Skeletal muscle satellite cell (primary cell): ENCODE results near the gene GLRX3. TPM values are rescaled to one million over a fixed set of nuclear protein-coding genes. Genes with fewer than 3 reads are reported as not detected.
"Not testable (repeated sequence)": the region's sequence is repeated elsewhere in the genome, so short reads cannot be mapped to it uniquely, and the experiment has no call there.

Source experiments
- H3K27me3 ChIP-seq: 2 replicates; pipeline ENCODE4 v1.7.0; 2013; ENCODE audit warnings: low read length; ENCODE audit not compliant: control insufficient read depth, insufficient read depth
- H3K36me3 ChIP-seq: 2 replicates; pipeline ENCODE4 v1.7.0; 2013; ENCODE audit warnings: mild to moderate bottlenecking, control low read depth, low read length; ENCODE audit not compliant: insufficient read depth
- H3K4me1 ChIP-seq: 2 replicates; pipeline ENCODE4 v1.7.0; 2013; ENCODE audit warnings: low read length; ENCODE audit not compliant: control insufficient read depth, insufficient read depth
- H3K4me2 ChIP-seq: 2 replicates; pipeline ENCODE4 v1.7.0; 2013; ENCODE audit warnings: mild to moderate bottlenecking, low read length
- H3K4me3 ChIP-seq: 2 replicates; pipeline ENCODE4 v1.7.0; 2013; ENCODE audit warnings: low read length
- H3K9ac ChIP-seq: 2 replicates; pipeline ENCODE4 v1.7.0; 2013; ENCODE audit warnings: mild to moderate bottlenecking, low read depth, low read length, moderate library complexity
- H3K9me3 ChIP-seq: replicated peaks from 2 replicates; pipeline ENCODE4 v1.7.0; 2013; ENCODE audit warnings: mild to moderate bottlenecking, control low read depth, low read length
- total RNA-seq: library from RNA; depleted of rRNA; stranded (reverse); fragments of >200 nt; gene quantifications from 2 replicates; pipeline ENCODE4 v1.2.3, GENCODE V29; 2012; rRNA removed

The GLRX3 gene
- total RNA-seq, result 142 and 162 TPM in 2 replicates

GRCh38 chr10:130136226-130137089 is at the start of gene GLRX3:
GLRX3 (plus strand) TSS chr10:130136391; CDS start chr10:130136421, 30 bp downstream.
- Histone ChIP-seq H3K4me3 (peak within 1 kb of the TSS; percentile 97), H3K9ac (peak within 1 kb of the TSS; percentile 90), H3K27me3 (no peaks in the 10 kb centered on the region), H3K4me2 (peak within 1 kb of the TSS; percentile 89), H3K9me3 (no peaks in the 10 kb centered on the region), H3K36me3 (peaks cover 8% of the 10 kb centered on the region), H3K4me1 (peaks cover 21% of the 10 kb centered on the region)

GRCh38 chr10:130090565-130090964 is 45.6 kb upstream of the GLRX3 start:
- not testable (repeated sequence) for H3K27me3 ChIP-seq, H3K4me2 ChIP-seq, H3K4me3 ChIP-seq, H3K9ac ChIP-seq, H3K4me1 ChIP-seq, H3K9me3 ChIP-seq, H3K36me3 ChIP-seq

GRCh38 chr10:130099344-130099743 is 36.8 kb upstream of the GLRX3 start:
- H3K9me3 ChIP-seq, result no peaks in the 10 kb centered on the region
- no peak overlapping the region for H3K4me2 ChIP-seq
- H3K4me1 ChIP-seq, result no peaks in the 10 kb centered on the region
- H3K9ac ChIP-seq, result no peak overlapping the region
- no peak overlapping the region for H3K4me3 ChIP-seq
- no peaks in the 10 kb centered on the region for H3K27me3 ChIP-seq
- no peaks in the 10 kb centered on the region for H3K36me3 ChIP-seq

GRCh38 chr10:130105724-130106123 is 30.5 kb upstream of the GLRX3 start:
- Histone ChIP-seq H3K9me3 (no peaks in the 10 kb centered on the region), H3K27me3 (no peaks in the 10 kb centered on the region), H3K36me3 (no peaks in the 10 kb centered on the region), H3K4me3 (no peak overlapping the region), H3K4me1 (peaks cover 4% of the 10 kb centered on the region), H3K9ac (no peak overlapping the region), H3K4me2 (no peak overlapping the region)

GRCh38 chr10:130108146-130108545 is 28.0 kb upstream of the GLRX3 start:
- not testable (repeated sequence) for H3K36me3 ChIP-seq, H3K4me2 ChIP-seq, H3K9ac ChIP-seq, H3K9me3 ChIP-seq, H3K27me3 ChIP-seq, H3K4me1 ChIP-seq, H3K4me3 ChIP-seq

GRCh38 chr10:130108934-130109604 is 27.1 kb upstream of the GLRX3 start:
- H3K4me1 ChIP-seq, result peaks cover 7% of the 10 kb centered on the region
- no peaks in the 10 kb centered on the region for H3K27me3 ChIP-seq
- H3K36me3 ChIP-seq, result no peaks in the 10 kb centered on the region
- peak overlapping the region; percentile 79 for H3K4me3 ChIP-seq
- peak overlapping the region; percentile 92 for H3K4me2 ChIP-seq
- H3K9me3 ChIP-seq, result no peaks in the 10 kb centered on the region
- H3K9ac ChIP-seq, result peak overlapping the region; percentile 88

DNA sequence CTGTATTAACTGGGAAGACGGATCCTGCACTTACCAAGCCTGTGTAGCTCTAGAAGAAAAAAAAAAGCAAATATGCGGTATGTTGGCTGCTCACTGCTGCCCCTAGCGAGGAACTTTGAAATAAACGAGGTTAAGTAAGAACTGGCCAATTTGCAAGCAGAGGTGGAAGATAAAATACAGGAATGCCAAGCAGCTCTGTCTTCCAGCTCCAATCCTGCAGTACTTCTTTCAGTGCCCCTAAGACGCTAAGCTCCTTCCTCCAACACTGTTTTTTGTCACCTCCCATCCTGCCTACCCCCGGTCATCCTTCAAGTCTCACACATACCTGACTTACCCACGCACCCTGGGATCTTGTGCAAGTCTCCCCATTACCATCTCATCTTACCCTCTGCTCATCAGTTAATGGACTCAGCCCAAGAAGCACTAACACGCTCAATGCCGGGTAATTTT is 26.4 kb upstream of the GLRX3 start:
- Histone ChIP-seq H3K9ac (peak overlapping the region; percentile 88), H3K4me2 (peak overlapping the region; percentile 92), H3K4me3 (peak overlapping the region; percentile 79), H3K27me3 (no peaks in the 10 kb centered on the region), H3K36me3 (no peaks in the 10 kb centered on the region), H3K9me3 (no peaks in the 10 kb centered on the region), H3K4me1 (peaks cover 7% of the 10 kb centered on the region)

DNA sequence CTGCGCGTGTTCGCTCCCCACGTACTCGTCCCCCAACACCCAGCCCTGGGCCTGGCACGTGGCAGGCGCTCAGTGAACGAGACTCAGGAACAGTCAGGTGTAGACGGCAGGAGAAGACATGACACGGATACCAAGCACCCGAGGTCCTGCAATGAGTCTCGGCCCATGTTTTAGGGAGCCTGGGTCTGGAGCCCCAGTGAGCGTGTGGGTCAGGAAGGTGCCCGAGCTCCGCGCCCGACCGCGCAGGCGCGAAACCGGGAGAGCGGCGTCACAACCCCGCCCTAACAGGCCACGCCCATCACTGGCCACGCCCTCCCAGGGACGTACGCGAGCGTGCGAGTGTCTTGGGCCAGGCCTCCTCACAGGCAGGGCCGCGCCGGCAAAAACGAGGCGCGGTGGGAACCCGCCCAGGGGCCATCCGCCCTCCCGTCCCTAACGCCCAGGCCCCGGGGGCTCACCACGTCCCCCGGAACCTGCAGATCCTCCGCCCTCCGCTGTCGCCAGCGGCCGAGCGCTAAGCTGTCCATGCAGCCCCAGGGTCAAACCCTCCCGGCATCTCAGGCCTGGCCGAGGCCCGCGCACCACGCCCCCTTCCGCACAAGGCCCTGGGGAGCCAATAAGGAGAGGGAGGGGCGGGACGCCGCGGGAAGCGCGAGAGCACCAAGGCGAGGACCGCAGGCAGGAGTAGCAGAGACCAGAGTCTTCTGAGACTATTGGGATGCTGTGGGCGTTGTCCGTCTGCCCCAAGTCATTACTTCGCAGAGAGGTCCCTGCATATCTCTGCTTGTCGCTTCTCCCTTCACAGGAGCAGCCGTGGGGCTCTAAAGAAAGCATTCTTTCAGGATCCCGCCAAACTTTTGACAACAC is 25.7 kb upstream of the GLRX3 start, which contains the start of gene C10orf143:
TSS of gene C10orf143 (minus strand) at position 585 of the 867 bp plus-strand sequence. CDS start at position 527, 58 bp downstream.
- H3K27me3 ChIP-seq, result no peaks in the 10 kb centered on the region
- peak within 1 kb of the TSS; percentile 92 for H3K4me2 ChIP-seq
- H3K4me1 ChIP-seq, result peaks cover 7% of the 10 kb centered on the region
- H3K36me3 ChIP-seq, result no peaks in the 10 kb centered on the region
- H3K4me3 ChIP-seq, result peak within 1 kb of the TSS; percentile 79
- H3K9me3 ChIP-seq, result no peaks in the 10 kb centered on the region
- peak within 1 kb of the TSS; percentile 88 for H3K9ac ChIP-seq

- H3K9ac ChIP-seq, result peak overlapping the region; percentile 88
- no peaks in the 10 kb centered on the region for H3K36me3 ChIP-seq
- peaks cover 7% of the 10 kb centered on the region for H3K4me1 ChIP-seq
- no peaks in the 10 kb centered on the region for H3K27me3 ChIP-seq
- H3K4me3 ChIP-seq, result peak overlapping the region; percentile 79
- no peaks in the 10 kb centered on the region for H3K9me3 ChIP-seq
- peak overlapping the region; percentile 92 for H3K4me2 ChIP-seq
Observed at GRCh38 chr10:130111113-130111851, 24.9 kb upstream of the GLRX3 start.

DNA sequence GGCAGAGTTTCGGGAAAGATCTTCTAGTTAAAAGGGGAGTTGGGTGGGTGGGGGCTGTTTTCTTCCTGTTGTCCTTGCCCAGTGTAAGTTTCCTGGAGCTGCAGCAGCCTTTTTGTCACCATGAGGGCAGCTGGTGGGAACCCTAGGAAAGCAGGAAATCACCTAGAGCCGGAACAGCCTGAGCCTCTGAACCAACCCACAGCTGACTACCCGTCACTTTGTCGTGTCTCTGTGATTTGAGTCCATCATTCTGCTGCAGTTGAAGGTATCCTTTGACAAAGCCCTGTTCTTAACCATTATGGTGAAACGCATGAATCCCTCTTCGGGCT is 24.4 kb upstream of the GLRX3 start:
- Histone ChIP-seq H3K4me1 (peaks cover 7% of the 10 kb centered on the region), H3K4me2 (peak overlapping the region; percentile 92), H3K4me3 (peak overlapping the region; percentile 79), H3K9me3 (no peaks in the 10 kb centered on the region), H3K9ac (peak overlapping the region; percentile 88), H3K27me3 (no peaks in the 10 kb centered on the region), H3K36me3 (no peaks in the 10 kb centered on the region)
